Right lobe of liver (tissue), 4 donors: ENCODE results near the gene GUCD1.

Experiments
- CTCF ChIP-seq, 4 donors: fragments of 200-600 bp in 3 of 4; fragments of 450-650 bp in 1 of 4; IDR thresholded peaks; one replicate each; pipeline versions ENCODE4 v1.5.1 to v1.8.0; 2016 to 2022; ENCODE audit warnings: antibody characterized with exemption in 4 of 4, mild to moderate bottlenecking in 2 of 4
- POLR2A ChIP-seq: fragments of 450-650 bp; IDR thresholded peaks from one replicate; pipeline ENCODE4 v1.6.1; 2017; ENCODE audit warnings: antibody characterized with exemption, mild to moderate bottlenecking
- donor health status: DM: no; HTN: no; CAD: no.
- donor health status: DM: no; HTN: no; CAD: no.
- donor health status: DM: no; HTN: yes; CAD: no.

- no peak for TF ChIP-seq CTCF (IDR thresholded peaks at IDR 0.05)
- TF ChIP-seq POLR2A, result no peak
These were observed 27.3 kb upstream of the GUCD1 start for GRCh38 chr22:24582056-24582814.
